Measurements from ENCODE around the gene NUDT2.

- TF ChIP-seq EZH2 (IDR thresholded peaks at IDR 0.05), result no peak
- no peak for TF ChIP-seq FOXP2 (optimal IDR thresholded peaks at IDR 0.05; ENCODE audit: control extremely low read depth, extremely low read length, insufficient read depth)
- TF ChIP-seq POLR2AphosphoS5 (IDR thresholded peaks at IDR 0.05; ENCODE audit: borderline replicate concordance, low read depth, low read length), result no peak
Measured at GRCh38 chr9:34343605-34344004, 14.2 kb downstream of the NUDT2 start.
